SK-N-SH treated with all-trans-retinoic acid at 6 μM for 48 hours (cell line): ENCODE data around the gene COL6A2.

ENCODE experiments used
- ATAC-seq: fragments of 200-7000 bp; cut with Tn5 transposase; 3 replicates; pipeline ENCODE4 v1.9.1; 2020; ENCODE audit warnings: mild to moderate bottlenecking, moderate library complexity
- BACH2 ChIP-seq: fragments of 250-450 bp; sonication (Bioruptor Pico); IDR thresholded peaks from 2 replicates; pipeline ENCODE4 v1.9.0; 2021; ENCODE audit warnings: mild to moderate bottlenecking, borderline replicate concordance
- CREB5 ChIP-seq: fragments of 250-450 bp; sonication (Bioruptor Pico); IDR thresholded peaks from 2 replicates; pipeline ENCODE4 v1.5.1; 2020; ENCODE audit warnings: low read depth, mild to moderate bottlenecking, moderate library complexity
- CSDC2 ChIP-seq: fragments of 250-450 bp; sonication (Bioruptor Pico); IDR thresholded peaks from 2 replicates; pipeline ENCODE4 v1.5.0; 2020; ENCODE audit warnings: mild to moderate bottlenecking, moderate library complexity
- CSRNP3 ChIP-seq: fragments of 250-450 bp; sonication (Bioruptor Pico); IDR thresholded peaks from 2 replicates; pipeline ENCODE4 v1.5.1; 2021; ENCODE audit warnings: mild to moderate bottlenecking, moderate library complexity
- ESRRG ChIP-seq: fragments of 250-450 bp; sonication (Bioruptor Pico); IDR thresholded peaks from 2 replicates; pipeline ENCODE4 v1.6.1; 2021; ENCODE audit warnings: mild to moderate bottlenecking
- GLIS3 ChIP-seq: fragments of 250-450 bp; sonication (Bioruptor Pico); IDR thresholded peaks from 2 replicates; pipeline ENCODE4 v1.5.0; 2020; ENCODE audit warnings: mild to moderate bottlenecking, moderate library complexity
- OSR1 ChIP-seq: fragments of 250-450 bp; sonication (Bioruptor Pico); IDR thresholded peaks from 2 replicates; pipeline ENCODE4 v1.8.0; 2022; ENCODE audit warnings: moderate library complexity, mild to moderate bottlenecking, inconsistent platforms
- POU6F1 ChIP-seq: fragments of 250-450 bp; sonication (Bioruptor Pico); IDR thresholded peaks from 2 replicates; pipeline ENCODE4 v1.8.0; 2021; ENCODE audit warnings: low read depth, mild to moderate bottlenecking, moderate library complexity, borderline replicate concordance
- RARB ChIP-seq: fragments of 250-450 bp; sonication (Bioruptor Pico); IDR thresholded peaks from 2 replicates; pipeline ENCODE4 v1.8.0; 2021; ENCODE audit warnings: mild to moderate bottlenecking, moderate library complexity
- SNAI2 ChIP-seq: fragments of 250-450 bp; sonication (Bioruptor Pico); IDR thresholded peaks from 2 replicates; pipeline ENCODE4 v1.5.0; 2020; ENCODE audit warnings: mild to moderate bottlenecking, moderate library complexity
- TCF4 ChIP-seq: fragments of 250-450 bp; sonication (Bioruptor Pico); IDR thresholded peaks from 2 replicates; pipeline ENCODE4 v1.8.0; 2021; ENCODE audit warnings: mild to moderate bottlenecking, moderate library complexity, borderline replicate concordance
- TOX ChIP-seq: fragments of 250-450 bp; sonication (Bioruptor Pico); IDR thresholded peaks from 2 replicates; pipeline ENCODE4 v1.8.0; 2021; ENCODE audit warnings: mild to moderate bottlenecking, moderate library complexity, borderline replicate concordance
- TSHZ2 ChIP-seq: fragments of 250-450 bp; sonication (Bioruptor Pico); IDR thresholded peaks from 2 replicates; pipeline ENCODE4 v1.5.0; 2020; ENCODE audit warnings: mild to moderate bottlenecking, moderate library complexity
- ZC3H10 ChIP-seq: fragments of 250-450 bp; sonication (Bioruptor Pico); IDR thresholded peaks from 2 replicates; pipeline ENCODE4 v1.5.1; 2021; ENCODE audit warnings: mild to moderate bottlenecking, moderate library complexity
- ZFP3 ChIP-seq: fragments of 250-450 bp; sonication (Bioruptor Pico); IDR thresholded peaks from 2 replicates; pipeline ENCODE4 v1.5.0; 2020; ENCODE audit warnings: mild to moderate bottlenecking, moderate library complexity
- ZNF70 ChIP-seq: fragments of 450-650 bp; formaldehyde crosslinking; IDR thresholded peaks from 2 replicates; pipeline ENCODE4 v1.5.0; 2020; ENCODE audit warnings: mild to moderate bottlenecking, moderate library complexity

Gene COL6A2

GRCh38 chr21:46120301-46121285, 22.7 kb downstream of the COL6A2 start:
- no peak for ATAC-seq
- TF ChIP-seq ZFP3 (CRISPR knock-in tag), result no peak
- TF ChIP-seq SNAI2 (CRISPR knock-in tag), result no peak
- no peak for TF ChIP-seq CSRNP3 (CRISPR knock-in tag)
- TF ChIP-seq ZC3H10 (CRISPR knock-in tag), result no peak

- no peak for TF ChIP-seq RARB (CRISPR knock-in tag)
- TF ChIP-seq, all 23 proteins: peak for 0
- no peak for ATAC-seq
These were observed 23.6 kb downstream of the COL6A2 start for GRCh38 chr21:46121286-46122221.

GRCh38 chr21:46122237-46122671, 24.3 kb downstream of the COL6A2 start:
- TF ChIP-seq GLIS3 (CRISPR knock-in tag) (no peak), CSDC2 (CRISPR knock-in tag) (no peak), ZNF70 (CRISPR knock-in tag) (no peak), TOX (CRISPR knock-in tag) (no peak), TSHZ2 (CRISPR knock-in tag) (no peak), SNAI2 (CRISPR knock-in tag) (no peak), ESRRG (CRISPR knock-in tag) (no peak), OSR1 (CRISPR knock-in tag) (no peak), BACH2 (no peak), POU6F1 (no peak)
- ATAC-seq, result no peak

- TF ChIP-seq GLIS3 (CRISPR knock-in tag) (no peak), CREB5 (CRISPR knock-in tag) (no peak), TSHZ2 (CRISPR knock-in tag) (no peak), TCF4 (CRISPR knock-in tag) (no peak), ZNF70 (CRISPR knock-in tag) (no peak), SNAI2 (CRISPR knock-in tag) (no peak), CSRNP3 (CRISPR knock-in tag) (no peak), RARB (CRISPR knock-in tag) (no peak)
- no peak for ATAC-seq
These were observed 25.1 kb downstream of the COL6A2 start for GRCh38 chr21:46122758-46123683.
